HFF-Myc (cell line): ENCODE measurements around the gene LTB4R2.
"Not testable (repeated sequence)": the region's sequence is repeated elsewhere in the genome, so short reads cannot be mapped to it uniquely, and the experiment has no call there.

ENCODE experiments used
- DNase-seq: peaks from one replicate; pipeline ENCODE4 v3.0.0-alpha.2; 2011; ENCODE audit warnings: low read depth; ENCODE audit errors: extremely low read depth
- H3K4me3 ChIP-seq: replicated peaks from 2 replicates; pipeline ENCODE4 v1.5.1; 2011; ENCODE audit warnings: low read depth, mild to moderate bottlenecking, control low read depth, low read length
- CTCF ChIP-seq: IDR thresholded peaks from 2 replicates; pipeline ENCODE4 v1.5.1; 2012; ENCODE audit warnings: mild to moderate bottlenecking, low read depth, low read length, control low read depth; ENCODE audit errors: missing control alignments

LTB4R2 gene

GRCh38 chr14:24349742-24350141 lies 39.8 kb downstream of the LTB4R2 start:
- TF ChIP-seq CTCF, result no peak

GRCh38 chr14:24351517-24351916 lies 41.6 kb downstream of the LTB4R2 start:
- DNase-seq, result no peak
- no peak for TF ChIP-seq CTCF
- H3K4me3 ChIP-seq, result no peak overlapping the region

More at GRCh38 chr14:24349742-24350141, 39.8 kb downstream of the LTB4R2 start:
- no peak for DNase-seq
- no peak overlapping the region for H3K4me3 ChIP-seq

DNA sequence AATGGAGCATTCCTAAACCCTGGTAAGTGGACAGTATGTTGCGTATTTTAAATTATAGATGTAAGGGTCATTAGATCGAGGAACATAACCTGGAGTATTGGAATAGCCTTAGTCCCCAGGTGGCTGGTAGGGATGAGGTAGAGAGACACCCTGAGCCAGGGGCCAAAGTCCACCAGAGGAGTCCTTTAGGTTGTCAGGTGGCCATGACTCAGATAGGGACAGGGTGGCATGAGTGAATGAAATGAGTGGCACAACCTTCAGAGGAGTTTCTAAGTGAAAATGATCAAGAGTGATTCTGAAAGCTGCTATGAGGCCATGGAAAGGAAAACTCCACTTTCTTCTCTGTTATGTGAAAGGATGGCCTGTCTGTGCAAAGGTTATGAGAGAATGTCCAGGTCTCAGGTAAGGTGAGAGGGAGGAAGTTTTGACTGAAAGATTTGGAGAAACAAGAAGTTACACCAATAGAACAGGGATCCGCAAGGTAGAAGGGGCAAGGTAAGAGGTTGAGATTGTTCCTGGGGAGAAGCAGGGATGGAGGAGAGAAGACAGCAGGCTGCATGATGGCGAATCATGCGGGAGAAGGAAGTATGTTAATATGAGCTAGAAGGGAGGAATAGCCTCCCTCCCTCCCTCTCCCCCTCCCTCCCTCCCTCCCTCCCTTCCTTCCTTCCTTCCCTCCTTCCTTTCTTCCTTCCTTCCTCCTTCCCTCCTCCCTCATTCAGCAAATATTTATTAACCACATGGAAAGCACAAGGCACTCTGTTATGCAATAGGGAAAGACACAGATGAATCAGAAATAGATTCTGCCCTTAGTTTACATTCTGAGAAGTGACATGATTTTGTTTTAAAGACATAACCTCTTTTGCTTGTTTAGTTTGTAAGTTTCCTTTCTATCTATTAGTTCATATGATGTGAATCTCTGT lies 43.9 kb downstream of the LTB4R2 start:
- H3K4me3 ChIP-seq, result no peak overlapping the region
- peak; percentile 56 for DNase-seq
- TF ChIP-seq CTCF, result no peak

- not testable (repeated sequence) for H3K4me3 ChIP-seq
Observed at GRCh38 chr14:24354482-24354825, 44.5 kb downstream of the LTB4R2 start.

DNA sequence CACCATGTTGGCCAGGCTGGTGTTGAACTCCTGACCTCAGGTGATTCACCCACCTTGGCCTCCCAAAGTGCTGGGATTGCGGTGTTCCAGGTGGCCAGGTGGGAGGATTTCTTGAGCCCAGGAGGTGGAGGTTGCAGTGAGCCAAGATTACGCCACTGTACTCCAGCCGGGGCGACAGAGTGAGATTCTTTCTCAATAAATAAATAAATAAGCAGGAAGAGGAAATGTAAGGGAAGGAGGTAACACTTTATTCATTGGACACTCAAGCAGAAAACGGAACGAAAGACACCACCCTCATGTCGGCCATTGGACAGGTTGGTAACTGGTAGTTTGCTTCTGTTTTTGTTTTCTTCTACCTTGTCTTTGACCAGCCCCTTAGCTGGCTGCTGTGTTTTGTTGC lies 45.1 kb downstream of the LTB4R2 start:
- H3K4me3 ChIP-seq, result no peak overlapping the region
- DNase-seq, result no peak
- no peak for TF ChIP-seq CTCF

More at GRCh38 chr14:24354482-24354825, 44.5 kb downstream of the LTB4R2 start:
- not testable (repeated sequence) for DNase-seq

GRCh38 chr14:24356208-24356607 lies 46.3 kb downstream of the LTB4R2 start:
- H3K4me3 ChIP-seq, result no peak overlapping the region
- TF ChIP-seq CTCF, result no peak
- DNase-seq, result no peak

GRCh38 chr14:24360281-24360680 lies 50.3 kb downstream of the LTB4R2 start:
- no peak overlapping the region for H3K4me3 ChIP-seq
- no peak for TF ChIP-seq CTCF
- DNase-seq, result no peak
